ENCODE measurements around the gene BET1L. TPM values are rescaled to one million over a fixed set of nuclear protein-coding genes. Genes with fewer than 3 reads are reported as not detected.

The BET1L gene
- total and polyA plus RNA-seq, 2 experiments from 2014 or later = 19.5 to 22.8 TPM

DNA sequence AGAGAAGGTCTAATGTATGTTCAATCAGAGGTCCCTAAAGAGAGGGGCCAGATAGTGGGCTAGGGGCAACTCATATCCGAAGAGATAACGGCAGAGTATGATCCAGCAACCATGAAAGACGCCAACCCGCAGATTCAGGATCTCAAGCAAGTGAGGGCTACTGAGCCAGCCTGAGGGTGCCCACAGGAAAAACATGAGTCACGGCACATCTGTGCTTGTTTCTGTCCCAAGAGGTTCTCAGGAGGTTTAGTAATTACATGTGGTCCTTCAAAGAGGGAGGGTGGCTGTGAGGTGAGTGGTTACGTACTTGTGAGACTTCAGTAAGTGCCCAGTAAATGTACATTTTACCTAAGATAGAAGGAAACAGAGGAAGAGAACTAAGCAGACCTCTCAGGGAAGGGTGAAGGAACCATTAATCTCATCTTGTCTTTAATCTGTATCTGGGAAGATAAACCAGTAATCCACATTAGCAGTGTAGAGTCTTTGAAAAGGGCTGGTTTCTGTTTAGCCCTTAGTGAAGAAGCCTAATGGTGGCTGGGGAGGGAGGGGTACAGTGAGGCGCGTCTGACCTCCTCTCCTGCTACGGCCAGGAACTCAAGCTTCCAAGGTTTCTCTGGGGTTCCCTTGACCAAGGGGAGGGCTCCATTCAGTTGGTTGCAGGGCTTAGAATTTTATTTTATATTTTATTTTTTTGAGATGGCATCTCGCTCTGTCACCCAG is 18.7 kb upstream of the BET1L start:
- H3K79me2 ChIP-seq (replicated peaks; ENCODE audit: insufficient read depth) = 0 out of 2 replicates have a peak, but pooled peaks cover 7% of the 10 kb centered on the region
- TF ChIP-seq EZH2phosphoT487 (IDR thresholded peaks at IDR 0.05; ENCODE audit: unreplicated experiment) = no peak
- TF ChIP-seq, protein P1, sequence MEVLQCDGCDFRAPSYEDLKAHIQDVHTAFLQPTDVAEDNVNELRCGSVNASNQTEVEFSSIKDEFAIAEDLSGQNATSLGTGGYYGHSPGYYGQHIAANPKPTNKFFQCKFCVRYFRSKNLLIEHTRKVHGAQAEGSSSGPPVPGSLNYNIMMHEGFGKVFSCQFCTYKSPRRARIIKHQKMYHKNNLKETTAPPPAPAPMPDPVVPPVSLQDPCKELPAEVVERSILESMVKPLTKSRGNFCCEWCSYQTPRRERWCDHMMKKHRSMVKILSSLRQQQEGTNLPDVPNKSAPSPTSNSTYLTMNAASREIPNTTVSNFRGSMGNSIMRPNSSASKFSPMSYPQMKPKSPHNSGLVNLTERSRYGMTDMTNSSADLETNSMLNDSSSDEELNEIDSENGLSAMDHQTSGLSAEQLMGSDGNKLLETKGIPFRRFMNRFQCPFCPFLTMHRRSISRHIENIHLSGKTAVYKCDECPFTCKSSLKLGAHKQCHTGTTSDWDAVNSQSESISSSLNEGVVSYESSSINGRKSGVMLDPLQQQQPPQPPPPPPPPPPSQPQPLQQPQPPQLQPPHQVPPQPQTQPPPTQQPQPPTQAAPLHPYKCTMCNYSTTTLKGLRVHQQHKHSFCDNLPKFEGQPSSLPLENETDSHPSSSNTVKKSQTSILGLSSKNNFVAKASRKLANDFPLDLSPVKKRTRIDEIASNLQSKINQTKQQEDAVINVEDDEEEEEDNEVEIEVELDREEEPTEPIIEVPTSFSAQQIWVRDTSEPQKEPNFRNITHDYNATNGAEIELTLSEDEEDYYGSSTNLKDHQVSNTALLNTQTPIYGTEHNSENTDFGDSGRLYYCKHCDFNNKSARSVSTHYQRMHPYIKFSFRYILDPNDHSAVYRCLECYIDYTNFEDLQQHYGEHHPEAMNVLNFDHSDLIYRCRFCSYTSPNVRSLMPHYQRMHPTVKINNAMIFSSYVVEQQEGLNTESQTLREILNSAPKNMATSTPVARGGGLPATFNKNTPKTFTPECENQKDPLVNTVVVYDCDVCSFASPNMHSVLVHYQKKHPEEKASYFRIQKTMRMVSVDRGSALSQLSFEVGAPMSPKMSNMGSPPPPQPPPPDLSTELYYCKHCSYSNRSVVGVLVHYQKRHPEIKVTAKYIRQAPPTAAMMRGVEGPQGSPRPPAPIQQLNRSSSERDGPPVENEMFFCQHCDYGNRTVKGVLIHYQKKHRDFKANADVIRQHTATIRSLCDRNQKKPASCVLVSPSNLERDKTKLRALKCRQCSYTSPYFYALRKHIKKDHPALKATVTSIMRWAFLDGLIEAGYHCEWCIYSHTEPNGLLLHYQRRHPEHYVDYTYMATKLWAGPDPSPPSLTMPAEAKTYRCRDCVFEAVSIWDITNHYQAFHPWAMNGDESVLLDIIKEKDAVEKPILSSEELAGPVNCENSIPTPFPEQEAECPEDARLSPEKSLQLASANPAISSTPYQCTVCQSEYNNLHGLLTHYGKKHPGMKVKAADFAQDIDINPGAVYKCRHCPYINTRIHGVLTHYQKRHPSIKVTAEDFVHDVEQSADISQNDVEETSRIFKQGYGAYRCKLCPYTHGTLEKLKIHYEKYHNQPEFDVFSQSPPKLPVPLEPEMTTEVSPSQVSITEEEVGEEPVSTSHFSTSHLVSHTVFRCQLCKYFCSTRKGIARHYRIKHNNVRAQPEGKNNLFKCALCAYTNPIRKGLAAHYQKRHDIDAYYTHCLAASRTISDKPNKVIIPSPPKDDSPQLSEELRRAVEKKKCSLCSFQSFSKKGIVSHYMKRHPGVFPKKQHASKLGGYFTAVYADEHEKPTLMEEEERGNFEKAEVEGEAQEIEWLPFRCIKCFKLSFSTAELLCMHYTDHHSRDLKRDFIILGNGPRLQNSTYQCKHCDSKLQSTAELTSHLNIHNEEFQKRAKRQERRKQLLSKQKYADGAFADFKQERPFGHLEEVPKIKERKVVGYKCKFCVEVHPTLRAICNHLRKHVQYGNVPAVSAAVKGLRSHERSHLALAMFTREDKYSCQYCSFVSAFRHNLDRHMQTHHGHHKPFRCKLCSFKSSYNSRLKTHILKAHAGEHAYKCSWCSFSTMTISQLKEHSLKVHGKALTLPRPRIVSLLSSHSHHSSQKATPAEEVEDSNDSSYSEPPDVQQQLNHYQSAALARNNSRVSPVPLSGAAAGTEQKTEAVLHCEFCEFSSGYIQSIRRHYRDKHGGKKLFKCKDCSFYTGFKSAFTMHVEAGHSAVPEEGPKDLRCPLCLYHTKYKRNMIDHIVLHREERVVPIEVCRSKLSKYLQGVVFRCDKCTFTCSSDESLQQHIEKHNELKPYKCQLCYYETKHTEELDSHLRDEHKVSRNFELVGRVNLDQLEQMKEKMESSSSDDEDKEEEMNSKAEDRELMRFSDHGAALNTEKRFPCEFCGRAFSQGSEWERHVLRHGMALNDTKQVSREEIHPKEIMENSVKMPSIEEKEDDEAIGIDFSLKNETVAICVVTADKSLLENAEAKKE (CRISPR knock-in tag; IDR thresholded peaks at IDR 0.05) = no peak
- TF ChIP-seq, protein P2, sequence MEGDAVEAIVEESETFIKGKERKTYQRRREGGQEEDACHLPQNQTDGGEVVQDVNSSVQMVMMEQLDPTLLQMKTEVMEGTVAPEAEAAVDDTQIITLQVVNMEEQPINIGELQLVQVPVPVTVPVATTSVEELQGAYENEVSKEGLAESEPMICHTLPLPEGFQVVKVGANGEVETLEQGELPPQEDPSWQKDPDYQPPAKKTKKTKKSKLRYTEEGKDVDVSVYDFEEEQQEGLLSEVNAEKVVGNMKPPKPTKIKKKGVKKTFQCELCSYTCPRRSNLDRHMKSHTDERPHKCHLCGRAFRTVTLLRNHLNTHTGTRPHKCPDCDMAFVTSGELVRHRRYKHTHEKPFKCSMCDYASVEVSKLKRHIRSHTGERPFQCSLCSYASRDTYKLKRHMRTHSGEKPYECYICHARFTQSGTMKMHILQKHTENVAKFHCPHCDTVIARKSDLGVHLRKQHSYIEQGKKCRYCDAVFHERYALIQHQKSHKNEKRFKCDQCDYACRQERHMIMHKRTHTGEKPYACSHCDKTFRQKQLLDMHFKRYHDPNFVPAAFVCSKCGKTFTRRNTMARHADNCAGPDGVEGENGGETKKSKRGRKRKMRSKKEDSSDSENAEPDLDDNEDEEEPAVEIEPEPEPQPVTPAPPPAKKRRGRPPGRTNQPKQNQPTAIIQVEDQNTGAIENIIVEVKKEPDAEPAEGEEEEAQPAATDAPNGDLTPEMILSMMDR (conservative IDR thresholded peaks at IDR 0.05; ENCODE audit: low read depth in 2 of 2) = no peak
- no peaks in the 10 kb centered on the region for H3K27me3 ChIP-seq (ENCODE audit: insufficient read depth)
- no peaks in the 10 kb centered on the region for H3K36me3 ChIP-seq (ENCODE audit: insufficient read depth)
- no peak overlapping the region for H3K4me3 ChIP-seq
- no peak overlapping the region for H3K4me2 ChIP-seq
- ATAC-seq (no peak), DNase-seq (ENCODE audit: low spot score) (no peak)
- no peaks in the 10 kb centered on the region for H3F3A ChIP-seq (replicated peaks; ENCODE audit: low read depth)
- H3K4me1 ChIP-seq (ENCODE audit: insufficient read depth) = no peaks in the 10 kb centered on the region
- no peak overlapping the region for H2AFZ ChIP-seq
- no peaks in the 10 kb centered on the region for H3K9me2 ChIP-seq (ENCODE audit: insufficient read depth)
- H3K27ac Mint-ChIP-seq = no peak overlapping the region
- peaks cover 14% of the 10 kb centered on the region for H3K27me3 Mint-ChIP-seq (ENCODE audit: insufficient read depth, low read depth, poor library complexity)
- no peaks in the 10 kb centered on the region for H3K4me1 Mint-ChIP-seq
- H3K9me3 Mint-ChIP-seq = no peaks in the 10 kb centered on the region
- H3K36me3 Mint-ChIP-seq (ENCODE audit: low read depth) = no peaks in the 10 kb centered on the region; the same call in 2 of the 3 replicates
- no peak overlapping the region for H3K27ac ChIP-seq (ENCODE audit: low read depth)
- H4K20me1 ChIP-seq (replicated peaks; ENCODE audit: insufficient read depth) = 0 out of 2 replicates have a peak, but pooled peaks cover 3% of the 10 kb centered on the region
- no peak overlapping the region; the same call in 2 of the 3 replicates for H3K4me3 Mint-ChIP-seq
